HepG2 (cell line): Measurements from ENCODE around the gene SLC22A31. TPM values are rescaled to one million over a fixed set of nuclear protein-coding genes. Genes with fewer than 3 reads are reported as not detected.
A peak's percentile ranks its signal among the peaks of the same experiment; 100 is the strongest.

Experiments
- AGO2 ChIP-seq: fragments of 200-400 bp; formaldehyde crosslinking; optimal IDR thresholded peaks from 2 replicates; pipeline ENCODE3; 2017; ENCODE audit warnings: mild to moderate bottlenecking, low read depth, low read length, moderate library complexity
- ATM ChIP-seq: fragments of 450-650 bp; IDR thresholded peaks from 2 replicates; pipeline ENCODE4 v1.7.1; 2017; ENCODE audit warnings: mild to moderate bottlenecking, borderline replicate concordance
- DBP ChIP-seq: sonication (generic); formaldehyde crosslinking; IDR thresholded peaks from 2 replicates; pipeline ENCODE4 v1.4.0; 2020; ENCODE audit warnings: missing genetic modification reagents; ENCODE audit errors: not compliant biosample characterization
- ELF3 ChIP-seq: IDR thresholded peaks from 2 replicates; pipeline ENCODE4 v1.6.1; 2016; ENCODE audit warnings: missing genetic modification reagents, missing compliant biosample characterization
- FOXC1 ChIP-seq: sonication (generic); formaldehyde crosslinking; IDR thresholded peaks from 2 replicates; pipeline ENCODE4 v1.8.0; 2022; ENCODE audit warnings: mild to moderate bottlenecking, missing genetic modification reagents, borderline replicate concordance
- GATA4 ChIP-seq: sonication (generic); IDR thresholded peaks from 2 replicates; pipeline ENCODE4 v1.6.1; 2016; ENCODE audit warnings: antibody characterized with exemption, low read depth, borderline replicate concordance
- HDAC2 ChIP-seq: sonication (generic); formaldehyde crosslinking; IDR thresholded peaks from 2 replicates; pipeline ENCODE4 v1.4.0; 2020; ENCODE audit warnings: missing genetic modification reagents
- KAT8 ChIP-seq: IDR thresholded peaks from 2 replicates; pipeline ENCODE4 v1.6.1; 2016; ENCODE audit warnings: missing genetic modification reagents, missing compliant biosample characterization
- MAFG ChIP-seq: sonication (generic); formaldehyde crosslinking; IDR thresholded peaks from 2 replicates; pipeline ENCODE4 v1.5.1; 2020; ENCODE audit warnings: mild to moderate bottlenecking, missing genetic modification reagents
- MAX ChIP-seq: IDR thresholded peaks from 2 replicates; pipeline ENCODE4 v1.6.1; 2012; ENCODE audit warnings: inconsistent platforms
- MIER2 ChIP-seq: IDR thresholded peaks from 2 replicates; pipeline ENCODE4 v1.6.1; 2016; ENCODE audit warnings: missing biosample characterization, missing genetic modification reagents
- NFIC ChIP-seq: IDR thresholded peaks from 2 replicates; pipeline ENCODE4 v1.6.1; 2012; ENCODE audit warnings: mild to moderate bottlenecking, low read length, inconsistent platforms
- PLSCR1 ChIP-seq: sonication (generic); formaldehyde crosslinking; IDR thresholded peaks from 2 replicates; pipeline ENCODE4 v1.5.0; 2020; ENCODE audit warnings: missing genetic modification reagents, mild to moderate bottlenecking, borderline replicate concordance
- RAD21 ChIP-seq: fragments of 450-650 bp; formaldehyde crosslinking; IDR thresholded peaks from 2 replicates; pipeline ENCODE4 v1.5.0; 2020; ENCODE audit warnings: mild to moderate bottlenecking
- RBFOX2 ChIP-seq: fragments of 200-400 bp; formaldehyde crosslinking; IDR thresholded peaks from 2 replicates; pipeline ENCODE4 v1.6.1; 2017; ENCODE audit warnings: low read depth, mild to moderate bottlenecking, low read length
- RELA ChIP-seq: sonication (generic); formaldehyde crosslinking; IDR thresholded peaks from 2 replicates; pipeline ENCODE4 v1.4.0; 2020; ENCODE audit warnings: missing genetic modification reagents
- SCMH1 ChIP-seq: sonication (generic); formaldehyde crosslinking; IDR thresholded peaks from 2 replicates; pipeline ENCODE4 v1.9.0; 2021; ENCODE audit warnings: missing genetic modification reagents, mild to moderate bottlenecking, borderline replicate concordance
- SIX4 ChIP-seq: sonication (generic); formaldehyde crosslinking; IDR thresholded peaks from 2 replicates; pipeline ENCODE4 v1.4.0; 2020; ENCODE audit warnings: missing genetic modification reagents
- U2AF1 ChIP-seq: fragments of 200-400 bp; formaldehyde crosslinking; optimal IDR thresholded peaks from 2 replicates; pipeline ENCODE3; 2017; ENCODE audit warnings: mild to moderate bottlenecking, low read depth, low read length
- ZBTB33 ChIP-seq: sonication (generic); formaldehyde crosslinking; IDR thresholded peaks from 2 replicates; pipeline ENCODE4 v1.4.0; 2020; ENCODE audit warnings: missing genetic modification reagents
- ZBTB38 ChIP-seq: sonication (generic); formaldehyde crosslinking; IDR thresholded peaks from 2 replicates; pipeline ENCODE4 v1.5.1; 2020; ENCODE audit warnings: mild to moderate bottlenecking, missing genetic modification reagents
- ZNF263 ChIP-seq: sonication (generic); formaldehyde crosslinking; IDR thresholded peaks from 2 replicates; pipeline ENCODE4 v1.4.0; 2020; ENCODE audit warnings: missing genetic modification reagents
- ZNF468 ChIP-seq: sonication (generic); formaldehyde crosslinking; IDR thresholded peaks from 2 replicates; pipeline ENCODE4 v1.8.0; 2022; ENCODE audit warnings: mild to moderate bottlenecking, moderate library complexity, missing genetic modification reagents
- ZNF496 ChIP-seq: sonication (generic); formaldehyde crosslinking; IDR thresholded peaks from 2 replicates; pipeline ENCODE4 v1.8.1; 2023; ENCODE audit warnings: mild to moderate bottlenecking, moderate library complexity, missing genetic modification reagents; ENCODE audit not compliant: insufficient replicate concordance
- ZNF660 ChIP-seq: sonication (generic); formaldehyde crosslinking; IDR thresholded peaks from 2 replicates; pipeline ENCODE4 v1.5.1; 2020; ENCODE audit warnings: mild to moderate bottlenecking, low read depth, missing genetic modification reagents, borderline replicate concordance
- ZXDC ChIP-seq: sonication (generic); formaldehyde crosslinking; IDR thresholded peaks from 2 replicates; pipeline ENCODE4 v1.5.0; 2020; ENCODE audit warnings: mild to moderate bottlenecking, missing genetic modification reagents
- polyA plus RNA-seq, 8 experiments: library from polyadenylated mRNA; depleted of rRNA in 3 of 8; stranded (reverse) in 7 of 8; unstranded in 1 of 8; fragments of >200 nt; fragmentation: Illumina TruSeq in 4 of 8; extraction: Trizol in 4 of 8; gene quantifications; 2 replicates each; pipeline versions ENCODE4 v1.2.1 to v1.2.3, GENCODE V29; 2011 to 2016; ENCODE audit warnings: low read depth in 4 of 8, missing spikeins in 1 of 8, mixed read lengths in 1 of 8; ENCODE audit not compliant: insufficient read depth in 1 of 8
- total RNA-seq, 5 experiments: library from RNA; depleted of rRNA; stranded (reverse); fragments of >200 nt; fragmentation: Illumina TruSeq; extraction: Trizol; gene quantifications; 2 replicates each; pipeline ENCODE4 v1.2.3, GENCODE V29; 2016; ENCODE audit warnings: low read depth in 1 of 5

Gene SLC22A31
- total and polyA plus RNA-seq, 2 of the 13 experiments (the other 11 are each of a cell fraction or from before 2014, with no cell fraction given): 67.3 to 83.3 TPM

- TF ChIP-seq MAX: peak; percentile 4; the same call in 1 of the 2 replicates
- TF ChIP-seq HDAC2 (CRISPR knock-in tag): no peak
- no peak for TF ChIP-seq RAD21
- TF ChIP-seq ELF3 (CRISPR knock-in tag): no peak
- no peak for TF ChIP-seq DBP
- no peak for TF ChIP-seq SCMH1 (CRISPR knock-in tag)
- TF ChIP-seq U2AF1: no peak
- no peak for TF ChIP-seq PLSCR1 (CRISPR knock-in tag)
- TF ChIP-seq MIER2 (CRISPR knock-in tag): no peak
- peak; percentile 87 for TF ChIP-seq ZBTB33 (CRISPR knock-in tag)
- TF ChIP-seq ZNF263 (CRISPR knock-in tag): peak; percentile 46; the same call in 1 of the 2 replicates
- peak; percentile 54; the same call in 1 of the 2 replicates for TF ChIP-seq RBFOX2
- TF ChIP-seq NFIC: no peak
- no peak for TF ChIP-seq KAT8 (CRISPR knock-in tag)
- no peak for TF ChIP-seq ZNF496 (CRISPR knock-in tag)
- TF ChIP-seq ATM: no peak
- no peak for TF ChIP-seq FOXC1 (CRISPR knock-in tag)
- no peak for TF ChIP-seq GATA4
- TF ChIP-seq AGO2: peak; percentile 98
- TF ChIP-seq ZXDC (CRISPR knock-in tag): no peak
- TF ChIP-seq SIX4 (CRISPR knock-in tag): no peak
- TF ChIP-seq ZNF468 (CRISPR knock-in tag): no peak
- TF ChIP-seq RELA (CRISPR knock-in tag): no peak
- no peak for TF ChIP-seq ZNF660 (CRISPR knock-in tag)
- peak; percentile 53; the same call in 1 of the 2 replicates for TF ChIP-seq ZBTB38
- no peak for TF ChIP-seq MAFG (CRISPR knock-in tag)
Measured at GRCh38 chr16:89193576-89194293, 6.6 kb downstream of the SLC22A31 start (continued).
